HCT116 (cell line): ENCODE results near the gene RNF212. TPM values are rescaled to one million over a fixed set of nuclear protein-coding genes. Genes with fewer than 3 reads are reported as not detected.

Experiments
- ATAC-seq: fragments of 200-7000 bp; cut with Tn5 transposase; 2 replicates; pipeline ENCODE4 v1.9.1; 2020; ENCODE audit warnings: mild to moderate bottlenecking, moderate library complexity
- BruUV-seq: library from RNA; stranded (reverse); fragments of 400-500 nt; replicated peaks from 2 replicates; lab custom pipeline; 2021; lab: Mats Ljungman, UMichigan
- CTCF ChIA-PET: fragments of 300-600 bp; sonication (Branson Sonifier 250); formaldehyde crosslinking; loops from one replicate; lab custom pipeline; 2021; ENCODE audit warnings: antibody characterized with exemption; lab: Charles Lee
- POLR2A ChIA-PET: fragments of 300-600, 350-600 bp; sonication (Branson Sonifier 250); formaldehyde crosslinking; loops from one replicate; lab custom pipeline; 2021; ENCODE audit warnings: antibody characterized with exemption; lab: Charles Lee
- RAD21 ChIA-PET, 2 experiments: fragments of 300-600 bp; sonication (Branson Sonifier 250); formaldehyde crosslinking; loops; one replicate each; lab custom pipeline; 2023; ENCODE audit warnings: low total read pairs in 2 of 2; ENCODE audit not compliant: uncharacterized antibody in 2 of 2, unreplicated experiment in 2 of 2, low non-redundant PET in 1 of 2; lab: Charles Lee
- DNase-seq: peaks from one replicate; pipeline ENCODE4 v3.0.0-alpha.2; 2010; ENCODE audit warnings: low read depth, low spot score
- H2AFZ ChIP-seq: fragments of 200-600 bp; shearing (Covaris generic), sonication (generic); 2 replicates; pipeline ENCODE4 v1.6.1; 2017; ENCODE audit warnings: low read depth, mixed run types, mixed read lengths, antibody characterized with exemption, low read length; ENCODE audit not compliant: poor library complexity, severe bottlenecking
- H3K27ac ChIP-seq: 2 replicates; pipeline ENCODE4 v1.5.1; 2012; ENCODE audit warnings: low read depth, low read length
- H3K27me3 ChIP-seq: fragments of 200-600 bp; sonication (generic); 2 replicates; pipeline ENCODE4 v1.6.1; 2016; ENCODE audit warnings: mixed run types, low read length, mixed read lengths; ENCODE audit not compliant: insufficient read depth
- H3K36me3 ChIP-seq, 2 experiments: fragments of 200-500 bp in 1 of 2; fragments of 200-600 bp in 1 of 2; sonication (Bioruptor generic) in 1 of 2; sonication (generic) in 1 of 2; 2 replicates each; pipeline versions ENCODE4 v1.5.1 to v1.6.1; 2014 to 2016; ENCODE audit warnings: low read length in 2 of 2, inconsistent platforms in 1 of 2, mixed read lengths in 1 of 2, mixed run types in 1 of 2; ENCODE audit not compliant: insufficient read depth in 2 of 2, control insufficient read depth in 1 of 2
- H3K4me1 ChIP-seq, 2 experiments: fragments of 200-600 bp in 1 of 2; sonication (generic) in 1 of 2; 2 replicates each; pipeline versions ENCODE4 v1.5.1 to v1.6.1; 2012 to 2017; ENCODE audit warnings: low read length in 2 of 2, inconsistent platforms in 1 of 2, mild to moderate bottlenecking in 1 of 2, mixed read lengths in 1 of 2, mixed run types in 1 of 2, moderate library complexity in 1 of 2; ENCODE audit not compliant: insufficient read depth in 2 of 2, control insufficient read depth in 1 of 2
- H3K4me2 ChIP-seq: fragments of 200-600 bp; sonication (generic); 2 replicates; pipeline ENCODE4 v1.6.1; 2017; ENCODE audit warnings: mixed run types, low read length, mixed read lengths
- H3K4me3 ChIP-seq, 2 experiments: fragments of 200-600 bp in 1 of 2; sonication (generic) in 1 of 2; replicated peaks in 1 of 2; 2 replicates each; pipeline ENCODE4 v1.5.1; 2011 to 2016; ENCODE audit warnings: low read length in 2 of 2, control low read depth in 1 of 2, low read depth in 1 of 2, mild to moderate bottlenecking in 1 of 2, mixed read lengths in 1 of 2, mixed run types in 1 of 2
- H3K79me2 ChIP-seq: fragments of 200-600 bp; sonication (generic); 2 replicates; pipeline ENCODE4 v1.6.1; 2017; ENCODE audit warnings: mild to moderate bottlenecking, mixed run types, low read length, moderate library complexity, mixed read lengths; ENCODE audit not compliant: insufficient read depth
- H3K9ac ChIP-seq: fragments of 200-600 bp; sonication (generic); 2 replicates; pipeline ENCODE4 v1.6.1; 2016; ENCODE audit warnings: low read length, mixed read lengths
- H3K9me2 ChIP-seq: fragments of 200-600 bp; sonication (generic), shearing (Covaris generic); 2 replicates; pipeline ENCODE4 v1.6.1; 2017; ENCODE audit warnings: mixed run types, mild to moderate bottlenecking, moderate library complexity; ENCODE audit not compliant: insufficient read depth
- H3K9me3 ChIP-seq, 2 experiments: fragments of 200-500 bp in 1 of 2; fragments of 200-600 bp in 1 of 2; sonication (Bioruptor generic) in 1 of 2; sonication (generic) in 1 of 2; 2 replicates each; pipeline ENCODE4 v1.6.1; 2014 to 2017; ENCODE audit warnings: low read length in 2 of 2, mixed read lengths in 2 of 2, inconsistent platforms in 1 of 2, low read depth in 1 of 2, mild to moderate bottlenecking in 1 of 2, mixed run types in 1 of 2, moderate library complexity in 1 of 2; ENCODE audit not compliant: control insufficient read depth in 1 of 2, insufficient read depth in 1 of 2
- H4K20me1 ChIP-seq: fragments of 200-600 bp; sonication (generic), shearing (Covaris generic); 2 replicates; pipeline ENCODE4 v1.6.1; 2017; ENCODE audit warnings: mixed run types, mild to moderate bottlenecking, moderate library complexity; ENCODE audit not compliant: insufficient read depth
- ATF3 ChIP-seq: IDR thresholded peaks from 2 replicates; pipeline ENCODE4 v1.6.1; 2012
- CBX3 ChIP-seq: IDR thresholded peaks from 2 replicates; pipeline ENCODE4 v1.6.1; 2012; ENCODE audit warnings: low read depth
- CEBPB ChIP-seq: IDR thresholded peaks from 2 replicates; pipeline ENCODE4 v1.6.1; 2012; ENCODE audit warnings: low read depth
- EGR1 ChIP-seq: IDR thresholded peaks from 2 replicates; pipeline ENCODE4 v1.6.1; 2012; ENCODE audit warnings: low read depth
- ELF1 ChIP-seq: IDR thresholded peaks from 2 replicates; pipeline ENCODE4 v1.6.1; 2012; ENCODE audit warnings: low read depth, borderline replicate concordance
- EZH2 ChIP-seq: fragments of 200-600 bp; sonication (generic); IDR thresholded peaks from 2 replicates; pipeline ENCODE4 v1.6.1; 2017; ENCODE audit warnings: antibody characterized with exemption, mixed run types
- EZH2phosphoT487 ChIP-seq: fragments of 200-600 bp; IDR thresholded peaks from 2 replicates; pipeline ENCODE4 v1.6.1; 2018; ENCODE audit warnings: antibody characterized with exemption, borderline replicate concordance
- FOSL1 ChIP-seq: IDR thresholded peaks from 2 replicates; pipeline ENCODE4 v1.6.1; 2012; ENCODE audit warnings: low read depth
- JUND ChIP-seq: IDR thresholded peaks from 2 replicates; pipeline ENCODE4 v1.6.1; 2012
- MAX ChIP-seq: IDR thresholded peaks from 2 replicates; pipeline ENCODE4 v1.6.1; 2012
- POLR2A ChIP-seq: IDR thresholded peaks from 2 replicates; pipeline ENCODE4 v1.7.0; 2011; ENCODE audit warnings: borderline replicate concordance; ENCODE audit not compliant: insufficient read depth, insufficient read length; ENCODE audit errors: extremely low read depth
- RAD21 ChIP-seq: IDR thresholded peaks from 2 replicates; pipeline ENCODE4 v1.6.1; 2012; ENCODE audit warnings: low read depth, mild to moderate bottlenecking
- REST ChIP-seq: IDR thresholded peaks from 2 replicates; pipeline ENCODE4 v1.6.1; 2012; ENCODE audit warnings: low read depth
- SIN3A ChIP-seq: IDR thresholded peaks from 2 replicates; pipeline ENCODE4 v1.6.1; 2012; ENCODE audit warnings: low read depth
- SRF ChIP-seq: IDR thresholded peaks from 2 replicates; pipeline ENCODE4 v1.6.1; 2012; ENCODE audit warnings: low read depth
- TCF7L2 ChIP-seq: IDR thresholded peaks from 2 replicates; pipeline ENCODE4 v1.7.0; 2011; ENCODE audit warnings: borderline replicate concordance, inconsistent platforms; ENCODE audit not compliant: insufficient read depth, insufficient read length; ENCODE audit errors: extremely low read depth
- ZBTB33 ChIP-seq: IDR thresholded peaks from 2 replicates; pipeline ENCODE4 v1.6.1; 2011; ENCODE audit warnings: mild to moderate bottlenecking, low read length, moderate library complexity; ENCODE audit not compliant: insufficient replicate concordance; ENCODE audit errors: extremely low read depth
- ZFX ChIP-seq: fragments of 450-650 bp; IDR thresholded peaks from 2 replicates; pipeline ENCODE4 v1.6.1; 2017
- intact Hi-C: fragments of 100-400 bp; cut with micrococcal nuclease; formaldehyde crosslinking; loops from 2 replicates; pipeline ENCODE4 v1.10.0; 2022
- total RNA-seq: library from RNA; stranded (reverse); gene quantifications from one replicate; pipeline ENCODE4 v1.2.1, GENCODE V29; 2021; ENCODE audit not compliant: unreplicated experiment

RNF212 gene
- total RNA-seq, 1 experiment from 2014 or later, result not detected

GRCh38 chr4:1094336-1094690 is 19.1 kb downstream of the RNF212 start:
- no peaks in the 10 kb centered on the region for H4K20me1 ChIP-seq
- H3K79me2 ChIP-seq, result no peaks in the 10 kb centered on the region
- no peak for ATAC-seq
- H3K27ac ChIP-seq, result no peak overlapping the region
- no peaks in the 10 kb centered on the region for H3K4me1 ChIP-seq
- no peaks in the 10 kb centered on the region for H3K9me2 ChIP-seq
- H3K36me3 ChIP-seq, result no peaks in the 10 kb centered on the region
- no peaks in the 10 kb centered on the region for H3K27me3 ChIP-seq
- H2AFZ ChIP-seq, result no peak overlapping the region
- ChIA-PET RAD21 (no interaction called here), CTCF (no interaction called here), POLR2A (no interaction called here)
- DNase-seq, result no peak
- no peak overlapping the region for H3K4me2 ChIP-seq
- BruUV-seq, result no TSS peak
- H3K9me3 ChIP-seq, result no peaks in the 10 kb centered on the region; a peak in 1 of 4 replicates
- intact Hi-C loops, result no loop called here
- TF ChIP-seq EZH2 (no peak), JUND (no peak), ATF3 (no peak), RAD21 (no peak), SRF (no peak), EZH2phosphoT487 (no peak), REST (no peak), ELF1 (no peak), CEBPB (no peak), TCF7L2 (no peak), FOSL1 (no peak), ZBTB33 (no peak), SIN3A (no peak), POLR2A (no peak), CBX3 (no peak), ZFX (no peak), MAX (no peak), EGR1 (no peak)
- H3K9ac ChIP-seq, result no peak overlapping the region
- H3K4me3 ChIP-seq, result no peak overlapping the region
